ENCODE data around the gene GPATCH3.

- TF ChIP-seq, protein P1, sequence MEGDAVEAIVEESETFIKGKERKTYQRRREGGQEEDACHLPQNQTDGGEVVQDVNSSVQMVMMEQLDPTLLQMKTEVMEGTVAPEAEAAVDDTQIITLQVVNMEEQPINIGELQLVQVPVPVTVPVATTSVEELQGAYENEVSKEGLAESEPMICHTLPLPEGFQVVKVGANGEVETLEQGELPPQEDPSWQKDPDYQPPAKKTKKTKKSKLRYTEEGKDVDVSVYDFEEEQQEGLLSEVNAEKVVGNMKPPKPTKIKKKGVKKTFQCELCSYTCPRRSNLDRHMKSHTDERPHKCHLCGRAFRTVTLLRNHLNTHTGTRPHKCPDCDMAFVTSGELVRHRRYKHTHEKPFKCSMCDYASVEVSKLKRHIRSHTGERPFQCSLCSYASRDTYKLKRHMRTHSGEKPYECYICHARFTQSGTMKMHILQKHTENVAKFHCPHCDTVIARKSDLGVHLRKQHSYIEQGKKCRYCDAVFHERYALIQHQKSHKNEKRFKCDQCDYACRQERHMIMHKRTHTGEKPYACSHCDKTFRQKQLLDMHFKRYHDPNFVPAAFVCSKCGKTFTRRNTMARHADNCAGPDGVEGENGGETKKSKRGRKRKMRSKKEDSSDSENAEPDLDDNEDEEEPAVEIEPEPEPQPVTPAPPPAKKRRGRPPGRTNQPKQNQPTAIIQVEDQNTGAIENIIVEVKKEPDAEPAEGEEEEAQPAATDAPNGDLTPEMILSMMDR (IDR thresholded peaks at IDR 0.05), result no peak
- TF ChIP-seq EP300 (IDR thresholded peaks at IDR 0.05) (no peak), POLR2AphosphoS5 (IDR thresholded peaks at IDR 0.05) (no peak)
Measured at GRCh38 chr1:26949266-26949925, 49.1 kb upstream of the GPATCH3 start.
